HepG2 (cell line): Measurements from ENCODE around the gene FAM114A2. TPM values are rescaled to one million over a fixed set of nuclear protein-coding genes. Genes with fewer than 3 reads are reported as not detected.

Experiments
- ATAC-seq: fragments of 200-7000 bp; cut with Tn5 transposase; 3 replicates; pipeline ENCODE4 v1.9.1; 2020; ENCODE audit warnings: mild to moderate bottlenecking, moderate library complexity
- BruUV-seq: library from RNA; stranded (reverse); fragments of 400-500 nt; replicated peaks from 2 replicates; lab custom pipeline; 2021; lab: Mats Ljungman, UMichigan
- CTCF ChIA-PET: fragments of 300-600 bp; formaldehyde crosslinking; extraction: SDS; loops from one replicate; lab custom pipeline; 2021; ENCODE audit warnings: low total read pairs, inconsistent platforms, low intra/inter-chr PET ratio; lab: Yijun Ruan, JAX
- POLR2A ChIA-PET: fragments of 350-600 bp; sonication (Branson Sonifier 250); formaldehyde crosslinking; loops from one replicate; lab custom pipeline; 2020; ENCODE audit warnings: antibody characterized with exemption, inconsistent platforms; lab: Yijun Ruan, JAX
- DNase-seq: peaks from one replicate; pipeline ENCODE4 v3.0.0-alpha.2; 2015; ENCODE audit warnings: low spot score
- FAIRE-seq: peaks from 3 replicates; lab custom pipeline; 2011; peaks lifted over from hg19 to GRCh38; lab: Jason Lieb, UNC
- H2AFZ ChIP-seq: one replicate; pipeline ENCODE4 v1.6.1; 2011; ENCODE audit warnings: low read length, inconsistent platforms
- H3K27ac ChIP-seq: fragments of 300-600 bp; 3 replicates; pipeline ENCODE4 v1.8.0; 2011; ENCODE audit warnings: mixed run types, mild to moderate bottlenecking, mixed read lengths, low read length, inconsistent platforms; ENCODE audit not compliant: insufficient read depth; ENCODE audit errors: extremely low read length
- H3K27me3 ChIP-seq, 2 experiments: fragments of 200-600 bp in 1 of 2; 2 replicates in 1 of 2; 3 replicates in 1 of 2; pipeline versions ENCODE4 v1.6.0 to v1.8.0; 2011; ENCODE audit warnings: low read length in 2 of 2, mild to moderate bottlenecking in 2 of 2, moderate library complexity in 2 of 2, inconsistent platforms in 1 of 2; ENCODE audit not compliant: insufficient read depth in 2 of 2, control insufficient read depth in 1 of 2
- H3K36me3 ChIP-seq, 2 experiments: fragments of 200-600 bp in 1 of 2; replicated peaks in 1 of 2; 2 replicates in 1 of 2; 3 replicates in 1 of 2; pipeline versions ENCODE4 v1.5.1 to v1.8.0; 2011; ENCODE audit warnings: low read length in 2 of 2, inconsistent platforms in 1 of 2; ENCODE audit not compliant: insufficient read depth in 2 of 2, control insufficient read depth in 1 of 2
- H3K4me1 ChIP-seq: 2 replicates; pipeline ENCODE4 v1.5.1; 2012; ENCODE audit warnings: low read length, inconsistent platforms; ENCODE audit not compliant: insufficient read depth
- H3K4me2 ChIP-seq: 2 replicates; pipeline ENCODE4 v1.6.0; 2011; ENCODE audit warnings: low read depth, low read length, inconsistent platforms
- H3K4me3 ChIP-seq, 3 experiments: fragments of 200-600 bp in 1 of 3; sonication (generic), shearing (Covaris generic) in 1 of 3; replicated peaks in 1 of 3; 2 replicates each; pipeline ENCODE4 v1.5.1; 2011 to 2016; ENCODE audit warnings: low read length in 3 of 3, inconsistent platforms in 2 of 3, low read depth in 2 of 3, mild to moderate bottlenecking in 2 of 3, control low read depth in 1 of 3, mixed read lengths in 1 of 3; ENCODE audit not compliant: insufficient read depth in 1 of 3
- H3K79me2 ChIP-seq: one replicate; pipeline ENCODE4 v1.6.1; 2011; ENCODE audit warnings: low read length, inconsistent platforms; ENCODE audit not compliant: insufficient read depth
- H3K9ac ChIP-seq: 2 replicates; pipeline ENCODE4 v1.6.0; 2011; ENCODE audit warnings: mild to moderate bottlenecking, low read depth, low read length, inconsistent platforms; ENCODE audit not compliant: insufficient read depth
- H3K9me3 ChIP-seq: 2 replicates; pipeline ENCODE4 v1.5.1; 2012; ENCODE audit warnings: mild to moderate bottlenecking, low read length
- H4K20me1 ChIP-seq: 2 replicates; pipeline ENCODE4 v1.6.0; 2011; ENCODE audit warnings: inconsistent platforms, mild to moderate bottlenecking, low read length, moderate library complexity; ENCODE audit not compliant: insufficient read depth
- DDIT3 ChIP-seq: sonication (generic); formaldehyde crosslinking; IDR thresholded peaks from 2 replicates; pipeline ENCODE4 v1.4.0; 2020; ENCODE audit warnings: mild to moderate bottlenecking, missing genetic modification reagents
- ELK4 ChIP-seq: sonication (generic); formaldehyde crosslinking; IDR thresholded peaks from 2 replicates; pipeline ENCODE4 v1.9.0; 2021; ENCODE audit warnings: missing genetic modification reagents, borderline replicate concordance
- FOXK2 ChIP-seq: fragments of 450-650 bp; IDR thresholded peaks from 2 replicates; pipeline ENCODE4 v1.6.1; 2016
- MAZ ChIP-seq, 2 experiments: sonication (generic) in 1 of 2; formaldehyde crosslinking in 1 of 2; IDR thresholded peaks; 2 replicates each; pipeline versions ENCODE4 v1.5.0 to v1.6.1; 2012 to 2020; ENCODE audit warnings: low read depth in 2 of 2, mild to moderate bottlenecking in 2 of 2, borderline replicate concordance in 1 of 2, improper control_type of control experiment in 1 of 2, low read length in 1 of 2, missing genetic modification reagents in 1 of 2, moderate library complexity in 1 of 2
- PTBP1 ChIP-seq: fragments of 200-400 bp; formaldehyde crosslinking; IDR thresholded peaks from 2 replicates; pipeline ENCODE4 v1.6.1; 2018; ENCODE audit warnings: low read length, low read depth; ENCODE audit not compliant: poor library complexity, severe bottlenecking
- SNAPC5 ChIP-seq: sonication (generic); formaldehyde crosslinking; IDR thresholded peaks from 2 replicates; pipeline ENCODE4 v1.8.1; 2023; ENCODE audit warnings: mild to moderate bottlenecking, missing genetic modification reagents, borderline replicate concordance
- ZFP36L2 ChIP-seq: sonication (generic); formaldehyde crosslinking; IDR thresholded peaks from 2 replicates; pipeline ENCODE4 v1.4.0; 2020; ENCODE audit warnings: missing genetic modification reagents
- ZMYM2 ChIP-seq: sonication (generic); formaldehyde crosslinking; IDR thresholded peaks from 2 replicates; pipeline ENCODE4 v1.8.0; 2022; ENCODE audit warnings: mild to moderate bottlenecking, missing genetic modification reagents
- ZNF276 ChIP-seq: sonication (generic); formaldehyde crosslinking; IDR thresholded peaks from 2 replicates; pipeline ENCODE4 v1.4.0; 2020; ENCODE audit warnings: mild to moderate bottlenecking, low read depth, missing genetic modification reagents
- ZNF3 ChIP-seq: IDR thresholded peaks from 2 replicates; pipeline ENCODE4 v1.7.0; 2017; ENCODE audit warnings: inconsistent platforms
- ZNF616 ChIP-seq: sonication (generic); formaldehyde crosslinking; IDR thresholded peaks from 2 replicates; pipeline ENCODE4 v1.5.0; 2020; ENCODE audit warnings: low read depth, mild to moderate bottlenecking, missing genetic modification reagents
- WGBS: methylation state at CpG from one replicate; pipeline ENCODE4 v1.1.6; 2017; ENCODE audit warnings: low lambda C conversion rate; 5-methylcytosine and 5-hydroxymethylcytosine counted together
- in situ Hi-C: cut with HindIII; loops from 2 replicates; pipeline ENCODE4 v1.10.0; 2017; ENCODE audit warnings: low pct_unique_long_range_greater_than_20kb; ENCODE audit not compliant: extremely low pct_ligation_motif_present
- intact Hi-C: fragments of 100-400 bp; cut with micrococcal nuclease; formaldehyde crosslinking; loops from one replicate; pipeline ENCODE4 v1.10.0; 2022; ENCODE audit not compliant: unreplicated experiment
- polyA plus RNA-seq, 8 experiments: library from polyadenylated mRNA; depleted of rRNA in 3 of 8; stranded (reverse) in 7 of 8; unstranded in 1 of 8; fragments of >200 nt; fragmentation: Illumina TruSeq in 4 of 8; extraction: Trizol in 4 of 8; gene quantifications; 2 replicates each; pipeline versions ENCODE4 v1.2.1 to v1.2.3, GENCODE V29; 2011 to 2016; ENCODE audit warnings: low read depth in 4 of 8, missing spikeins in 1 of 8, mixed read lengths in 1 of 8; ENCODE audit not compliant: insufficient read depth in 1 of 8
- total RNA-seq, 5 experiments: library from RNA; depleted of rRNA; stranded (reverse); fragments of >200 nt; fragmentation: Illumina TruSeq; extraction: Trizol; gene quantifications; 2 replicates each; pipeline ENCODE4 v1.2.3, GENCODE V29; 2016; ENCODE audit warnings: low read depth in 1 of 5

The FAM114A2 gene
- total and polyA plus RNA-seq, 2 of the 13 experiments (the other 11 are each of a cell fraction or from before 2014, with no cell fraction given) = 6.9 to 11.4 TPM

GRCh38 chr5:154047324-154047723 is 8.6 kb upstream of the FAM114A2 start:
- H3K4me2 ChIP-seq = no peak overlapping the region
- H3K36me3 ChIP-seq = peaks cover 0 to 1% of the 10 kb centered on the region in 2 experiments; a peak in 3 of 5 replicates
- H4K20me1 ChIP-seq = no peaks in the 10 kb centered on the region
- H3K9ac ChIP-seq = no peak overlapping the region
- H3K27me3 ChIP-seq = no peaks in the 10 kb centered on the region
- no TSS peak for BruUV-seq
- H2AFZ ChIP-seq = no peak overlapping the region
- CTCF ChIA-PET = interaction anchor here (0.6 kb wide), 1 partner anchor 10 kb away, joined by 3 read pairs; no protein-coding TSS in a partner anchor
- H3K4me1 ChIP-seq = no peaks in the 10 kb centered on the region
- H3K27ac ChIP-seq = no peak overlapping the region
- 97% methylated on average over 3 of the region's 3 CpGs for WGBS
- no peak for ATAC-seq
- in situ Hi-C loops = no loop called here
- DNase-seq = no peak
- intact Hi-C loops = no loop called here
- TF ChIP-seq ZFP36L2 (CRISPR knock-in tag) = no peak
- no peak for TF ChIP-seq ELK4 (CRISPR knock-in tag)
- TF ChIP-seq MAZ (IDR thresholded peaks at IDR 0.05; ENCODE audit: borderline replicate concordance, low read depth, low read length) = no peak
- no peak for TF ChIP-seq MAZ (CRISPR knock-in tag; IDR thresholded peaks at IDR 0.05; ENCODE audit: low read depth)
- TF ChIP-seq FOXK2 = no peak
- TF ChIP-seq SNAPC5 (CRISPR knock-in tag) = no peak
- TF ChIP-seq PTBP1 = no peak
- TF ChIP-seq ZNF276 = no peak
- TF ChIP-seq ZMYM2 (CRISPR knock-in tag) = no peak
- no peak for TF ChIP-seq DDIT3 (CRISPR knock-in tag)
- no peak for TF ChIP-seq ZNF616 (CRISPR knock-in tag)
- no peak for TF ChIP-seq ZNF3 (CRISPR knock-in tag)
- POLR2A ChIA-PET = interaction anchor here (1.2 kb wide), 1 partner anchor 9 kb away, joined by 4 read pairs; the partner anchor contains the start of genes FAM114A2 and MFAP3
- FAIRE-seq = no peak
- H3K9me3 ChIP-seq = no peaks in the 10 kb centered on the region
- no peaks in the 10 kb centered on the region for H3K79me2 ChIP-seq
- no peak overlapping the region for H3K4me3 ChIP-seq
